Keratinocyte (primary cell): ENCODE results near the gene HAND1.

Experiments used
- EZH2 ChIP-seq: IDR thresholded peaks from one replicate; pipeline ENCODE4 v1.6.1; 2012; ENCODE audit warnings: inconsistent platforms, mild to moderate bottlenecking, low read length, moderate library complexity
- TF ChIP-seq, protein P1 (sequence below), 3 experiments: IDR thresholded peaks in 1 of 3; conservative IDR thresholded peaks in 1 of 3; optimal IDR thresholded peaks in 1 of 3; 2 replicates in 2 of 3; 3 replicates in 1 of 3; pipeline versions ENCODE3 to v1.5.1; 2011; ENCODE audit warnings: low read length in 3 of 3, mild to moderate bottlenecking in 3 of 3, moderate library complexity in 2 of 3, control low read depth in 1 of 3, inconsistent platforms in 1 of 3; ENCODE audit not compliant: insufficient read depth in 2 of 3; ENCODE audit errors: extremely low read depth in 1 of 3

DNA sequence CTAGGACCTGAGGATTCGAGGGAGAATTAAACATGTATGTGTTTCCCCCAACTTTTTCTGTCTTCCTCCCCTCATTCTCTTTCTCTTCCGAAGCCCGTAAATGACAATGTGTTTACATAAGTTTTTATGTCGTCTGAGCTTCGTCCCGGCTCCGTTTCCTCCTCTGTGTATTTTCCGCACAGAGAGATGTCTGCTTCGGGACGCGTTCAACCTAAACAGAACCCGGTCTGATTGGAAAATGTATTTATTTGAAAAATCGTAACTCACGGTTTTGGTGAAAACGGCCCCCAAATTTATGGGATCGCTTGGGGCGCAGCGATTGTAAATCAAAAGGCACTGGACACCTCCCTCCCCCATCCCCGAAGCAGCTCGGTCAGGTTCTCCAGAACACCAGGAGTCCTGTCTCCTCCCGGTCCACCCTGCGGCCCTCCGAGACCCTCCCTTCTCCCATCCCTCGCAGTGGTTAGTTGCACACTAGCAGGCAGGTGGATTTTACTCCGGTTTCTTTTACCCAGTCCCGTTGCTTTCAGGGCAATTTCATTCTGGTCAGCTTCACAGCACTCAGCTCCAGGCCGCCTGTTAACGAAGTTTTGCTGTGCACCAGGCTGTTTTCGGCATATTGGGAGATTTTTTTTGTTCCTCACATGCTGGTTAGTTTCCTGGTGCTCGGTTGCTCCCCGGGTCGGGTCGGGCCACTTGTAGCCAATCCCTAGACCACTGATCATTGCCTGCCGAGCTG is 5.8 kb upstream of the HAND1 start:
- TF ChIP-seq, protein P1, sequence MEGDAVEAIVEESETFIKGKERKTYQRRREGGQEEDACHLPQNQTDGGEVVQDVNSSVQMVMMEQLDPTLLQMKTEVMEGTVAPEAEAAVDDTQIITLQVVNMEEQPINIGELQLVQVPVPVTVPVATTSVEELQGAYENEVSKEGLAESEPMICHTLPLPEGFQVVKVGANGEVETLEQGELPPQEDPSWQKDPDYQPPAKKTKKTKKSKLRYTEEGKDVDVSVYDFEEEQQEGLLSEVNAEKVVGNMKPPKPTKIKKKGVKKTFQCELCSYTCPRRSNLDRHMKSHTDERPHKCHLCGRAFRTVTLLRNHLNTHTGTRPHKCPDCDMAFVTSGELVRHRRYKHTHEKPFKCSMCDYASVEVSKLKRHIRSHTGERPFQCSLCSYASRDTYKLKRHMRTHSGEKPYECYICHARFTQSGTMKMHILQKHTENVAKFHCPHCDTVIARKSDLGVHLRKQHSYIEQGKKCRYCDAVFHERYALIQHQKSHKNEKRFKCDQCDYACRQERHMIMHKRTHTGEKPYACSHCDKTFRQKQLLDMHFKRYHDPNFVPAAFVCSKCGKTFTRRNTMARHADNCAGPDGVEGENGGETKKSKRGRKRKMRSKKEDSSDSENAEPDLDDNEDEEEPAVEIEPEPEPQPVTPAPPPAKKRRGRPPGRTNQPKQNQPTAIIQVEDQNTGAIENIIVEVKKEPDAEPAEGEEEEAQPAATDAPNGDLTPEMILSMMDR (optimal IDR thresholded peaks at IDR 0.05 in 1 of 3, IDR thresholded peaks at IDR 0.05 in 1 of 3, conservative IDR thresholded peaks at IDR 0.05 in 1 of 3; ENCODE audit: extremely low read depth in 1 of 3, insufficient read depth in 2 of 3, low read length in 3 of 3) = no peak
- TF ChIP-seq EZH2 = no peak
